Esophagus squamous epithelium (tissue), 5 donors: ENCODE results near the gene ST3GAL3. TPM values are rescaled to one million over a fixed set of nuclear protein-coding genes. Genes with fewer than 3 reads are reported as not detected.

Experiments used
- DNase-seq: peaks from one replicate; lab custom pipeline; 2025; lab: John Stamatoyannopoulos, UW
- H3K27ac ChIP-seq, 4 donors: fragments of 200-600 bp; sonication (generic); one replicate each; pipeline ENCODE4 v1.5.1; 2016 to 2019; ENCODE audit warnings: mild to moderate bottlenecking in 1 of 4
- H3K27me3 ChIP-seq, 4 donors: fragments of 200-600 bp; sonication (generic); 1 replicate in 3 of 4; 2 replicates in 1 of 4; pipeline versions ENCODE4 v1.5.1 to v1.6.0; 2017 to 2021; ENCODE audit warnings: antibody characterized with exemption in 1 of 4
- H3K36me3 ChIP-seq, 3 donors: fragments of 200-600 bp; sonication (generic); one replicate each; pipeline ENCODE4 v1.5.1; 2016 to 2019
- H3K4me1 ChIP-seq, 3 donors: fragments of 200-600 bp; sonication (generic); one replicate each; pipeline ENCODE4 v1.5.1; 2017 to 2019
- H3K4me3 ChIP-seq, 4 donors: fragments of 200-600 bp; sonication (generic); 1 replicate in 3 of 4; 2 replicates in 1 of 4; pipeline ENCODE4 v1.5.1; 2016 to 2019; ENCODE audit warnings: mild to moderate bottlenecking in 2 of 4, moderate library complexity in 1 of 4
- H3K9me3 ChIP-seq, 3 donors: fragments of 200-600 bp; sonication (generic); one replicate each; pipeline ENCODE4 v1.5.1; 2016 to 2019
- POLR2A ChIP-seq, 4 donors: fragments of 450-650 bp; IDR thresholded peaks; one replicate each; pipeline ENCODE4 v1.6.1; 2017; ENCODE audit warnings: antibody characterized with exemption in 4 of 4, mild to moderate bottlenecking in 4 of 4, moderate library complexity in 3 of 4
- WGBS, 2 donors: methylation state at CpG; one replicate each; pipeline ENCODE4 v1.1.5; 2018; 5-methylcytosine and 5-hydroxymethylcytosine counted together
- intact Hi-C: fragments of 100-400 bp; cut with DNase I; formaldehyde crosslinking; loops from one replicate; pipeline ENCODE4 v1.15.0; 2022
- total RNA-seq, 4 donors: library from RNA; depleted of rRNA; stranded (reverse); fragments of >200 nt; gene quantifications; one replicate each; pipeline ENCODE4 v1.1.0, GENCODE V29; 2016
- TF ChIP-seq, protein P1 (sequence below), 6 experiments: fragments of 450-650 bp in 4 of 6; fragments of 200-600 bp in 2 of 6; sonication (generic) in 2 of 6; IDR thresholded peaks; one replicate each; pipeline ENCODE4 v1.5.1; 2016 to 2019; ENCODE audit warnings: antibody characterized with exemption in 6 of 6, mild to moderate bottlenecking in 4 of 6, moderate library complexity in 4 of 6
- donor health status: DM: yes; HTN: yes; CAD: no.

Gene ST3GAL3
- total RNA-seq, 4 donors from 2014 or later, result 2.8 to 10.7 (median 7.1) TPM

GRCh38 chr1:43893006-43893405 lies 185.7 kb downstream of the ST3GAL3 start:
- intact Hi-C loops, result no loop called here

GRCh38 chr1:43898981-43899380 lies 191.6 kb downstream of the ST3GAL3 start:
- Histone ChIP-seq H3K27ac (no peak overlapping the region), H3K27me3 (no peaks in the 10 kb centered on the region), H3K4me1 (peaks cover 0 to 16% (median 0%) of the 10 kb centered on the region in 3 donors), H3K36me3 (peaks cover 0 to 46% (median 0%) of the 10 kb centered on the region in 3 donors), H3K9me3 (no peaks in the 10 kb centered on the region), H3K4me3 (no peak overlapping the region)
- no peak for DNase-seq
- 100% methylated on average over 1 of the region's 12 CpGs for WGBS, 2 donors
- TF ChIP-seq POLR2A (IDR thresholded peaks at IDR 0.05), result no peak
- TF ChIP-seq, protein P1, sequence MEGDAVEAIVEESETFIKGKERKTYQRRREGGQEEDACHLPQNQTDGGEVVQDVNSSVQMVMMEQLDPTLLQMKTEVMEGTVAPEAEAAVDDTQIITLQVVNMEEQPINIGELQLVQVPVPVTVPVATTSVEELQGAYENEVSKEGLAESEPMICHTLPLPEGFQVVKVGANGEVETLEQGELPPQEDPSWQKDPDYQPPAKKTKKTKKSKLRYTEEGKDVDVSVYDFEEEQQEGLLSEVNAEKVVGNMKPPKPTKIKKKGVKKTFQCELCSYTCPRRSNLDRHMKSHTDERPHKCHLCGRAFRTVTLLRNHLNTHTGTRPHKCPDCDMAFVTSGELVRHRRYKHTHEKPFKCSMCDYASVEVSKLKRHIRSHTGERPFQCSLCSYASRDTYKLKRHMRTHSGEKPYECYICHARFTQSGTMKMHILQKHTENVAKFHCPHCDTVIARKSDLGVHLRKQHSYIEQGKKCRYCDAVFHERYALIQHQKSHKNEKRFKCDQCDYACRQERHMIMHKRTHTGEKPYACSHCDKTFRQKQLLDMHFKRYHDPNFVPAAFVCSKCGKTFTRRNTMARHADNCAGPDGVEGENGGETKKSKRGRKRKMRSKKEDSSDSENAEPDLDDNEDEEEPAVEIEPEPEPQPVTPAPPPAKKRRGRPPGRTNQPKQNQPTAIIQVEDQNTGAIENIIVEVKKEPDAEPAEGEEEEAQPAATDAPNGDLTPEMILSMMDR (IDR thresholded peaks at IDR 0.05), result no peak
- intact Hi-C loops, result no loop called here

More at GRCh38 chr1:43893006-43893405, 185.7 kb downstream of the ST3GAL3 start:
- Histone ChIP-seq H3K4me1 (no peaks in the 10 kb centered on the region), H3K9me3 (no peaks in the 10 kb centered on the region), H3K4me3 (no peak overlapping the region), H3K36me3 (peaks cover 0 to 21% (median 0%) of the 10 kb centered on the region in 3 donors), H3K27ac (no peak overlapping the region), H3K27me3 (no peaks in the 10 kb centered on the region)
- no peak for DNase-seq
- TF ChIP-seq, protein P1 (IDR thresholded peaks at IDR 0.05), result no peak
- no peak for TF ChIP-seq POLR2A (IDR thresholded peaks at IDR 0.05)
- WGBS, 2 donors, result 60% methylated on average over 1 of the region's 1 CpG; no CpG with 5 or more reads in 1 of the 2 donors

- H3K36me3 ChIP-seq, result peaks cover 0 to 34% (median 0%) of the 10 kb centered on the region in 3 donors
- intact Hi-C loops, result no loop called here
These were observed 193.1 kb downstream of the ST3GAL3 start for GRCh38 chr1:43900386-43900785.

GRCh38 chr1:43901196-43901961 lies 194.0 kb downstream of the ST3GAL3 start:
- H3K36me3 ChIP-seq, result peaks cover 0 to 29% (median 0%) of the 10 kb centered on the region in 3 donors
- no peak for TF ChIP-seq POLR2A (IDR thresholded peaks at IDR 0.05)
- TF ChIP-seq, protein P1 (IDR thresholded peaks at IDR 0.05), result no peak
- no peaks in the 10 kb centered on the region for H3K9me3 ChIP-seq
- intact Hi-C loops, result no loop called here
- H3K27me3 ChIP-seq, result no peaks in the 10 kb centered on the region
- no peak for DNase-seq
- no peak overlapping the region for H3K27ac ChIP-seq
- 68 to 72% methylated on average over 4 to 7 of the region's 7 CpGs for WGBS, 2 donors
- H3K4me1 ChIP-seq, result peaks cover 0 to 16% (median 0%) of the 10 kb centered on the region in 3 donors
- no peak overlapping the region for H3K4me3 ChIP-seq

More at GRCh38 chr1:43900386-43900785, 193.1 kb downstream of the ST3GAL3 start:
- Histone ChIP-seq H3K27ac (no peak overlapping the region), H3K9me3 (no peaks in the 10 kb centered on the region), H3K27me3 (no peaks in the 10 kb centered on the region), H3K4me1 (peaks cover 0 to 16% (median 0%) of the 10 kb centered on the region in 3 donors), H3K4me3 (no peak overlapping the region)
- no peak for DNase-seq
- TF ChIP-seq, protein P1 (IDR thresholded peaks at IDR 0.05), result no peak
- TF ChIP-seq POLR2A (IDR thresholded peaks at IDR 0.05), result no peak
- 100% methylated on average over 1 to 2 of the region's 3 CpGs for WGBS, 2 donors
